ENCODE results near the gene OLFM3. TPM values are rescaled to one million over a fixed set of nuclear protein-coding genes. Genes with fewer than 3 reads are reported as not detected.

The OLFM3 gene
- total RNA-seq, 3 donors from 2014 or later: 0.12 to 2.6 (median 0.22) TPM

DNA sequence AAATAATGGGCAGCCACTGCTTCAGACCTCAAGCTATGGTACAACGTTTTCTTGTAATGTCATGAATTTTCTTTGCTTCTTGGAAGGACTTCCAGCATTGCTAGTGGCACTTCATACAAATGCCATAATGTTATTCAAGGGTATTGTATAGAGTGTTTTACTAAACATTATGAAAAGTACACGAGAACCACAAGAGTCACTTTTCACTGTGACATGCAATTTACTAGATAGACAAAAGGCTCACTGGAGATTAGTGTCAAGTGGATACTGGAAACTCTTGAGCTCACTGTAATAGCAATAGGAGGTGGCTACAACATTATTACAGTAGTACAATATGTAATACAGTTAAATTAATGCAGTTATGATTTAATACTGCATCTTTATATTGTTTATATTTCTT, 5.3 kb upstream of the OLFM3 start:
- TF ChIP-seq, protein P1, sequence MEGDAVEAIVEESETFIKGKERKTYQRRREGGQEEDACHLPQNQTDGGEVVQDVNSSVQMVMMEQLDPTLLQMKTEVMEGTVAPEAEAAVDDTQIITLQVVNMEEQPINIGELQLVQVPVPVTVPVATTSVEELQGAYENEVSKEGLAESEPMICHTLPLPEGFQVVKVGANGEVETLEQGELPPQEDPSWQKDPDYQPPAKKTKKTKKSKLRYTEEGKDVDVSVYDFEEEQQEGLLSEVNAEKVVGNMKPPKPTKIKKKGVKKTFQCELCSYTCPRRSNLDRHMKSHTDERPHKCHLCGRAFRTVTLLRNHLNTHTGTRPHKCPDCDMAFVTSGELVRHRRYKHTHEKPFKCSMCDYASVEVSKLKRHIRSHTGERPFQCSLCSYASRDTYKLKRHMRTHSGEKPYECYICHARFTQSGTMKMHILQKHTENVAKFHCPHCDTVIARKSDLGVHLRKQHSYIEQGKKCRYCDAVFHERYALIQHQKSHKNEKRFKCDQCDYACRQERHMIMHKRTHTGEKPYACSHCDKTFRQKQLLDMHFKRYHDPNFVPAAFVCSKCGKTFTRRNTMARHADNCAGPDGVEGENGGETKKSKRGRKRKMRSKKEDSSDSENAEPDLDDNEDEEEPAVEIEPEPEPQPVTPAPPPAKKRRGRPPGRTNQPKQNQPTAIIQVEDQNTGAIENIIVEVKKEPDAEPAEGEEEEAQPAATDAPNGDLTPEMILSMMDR (IDR thresholded peaks at IDR 0.05): no peak
- no peaks in the 10 kb centered on the region for H3K36me3 ChIP-seq (ENCODE audit: low read depth)
- H3K4me1 ChIP-seq (ENCODE audit: low read depth): no peaks in the 10 kb centered on the region
- no peaks in the 10 kb centered on the region for H3K9me3 ChIP-seq
- DNase-seq (no peak), ATAC-seq (no peak)
- intact Hi-C loops (cut with DNase I, micrococcal nuclease): no loop called here
- H3K4me3 ChIP-seq: no peak overlapping the region

DNA sequence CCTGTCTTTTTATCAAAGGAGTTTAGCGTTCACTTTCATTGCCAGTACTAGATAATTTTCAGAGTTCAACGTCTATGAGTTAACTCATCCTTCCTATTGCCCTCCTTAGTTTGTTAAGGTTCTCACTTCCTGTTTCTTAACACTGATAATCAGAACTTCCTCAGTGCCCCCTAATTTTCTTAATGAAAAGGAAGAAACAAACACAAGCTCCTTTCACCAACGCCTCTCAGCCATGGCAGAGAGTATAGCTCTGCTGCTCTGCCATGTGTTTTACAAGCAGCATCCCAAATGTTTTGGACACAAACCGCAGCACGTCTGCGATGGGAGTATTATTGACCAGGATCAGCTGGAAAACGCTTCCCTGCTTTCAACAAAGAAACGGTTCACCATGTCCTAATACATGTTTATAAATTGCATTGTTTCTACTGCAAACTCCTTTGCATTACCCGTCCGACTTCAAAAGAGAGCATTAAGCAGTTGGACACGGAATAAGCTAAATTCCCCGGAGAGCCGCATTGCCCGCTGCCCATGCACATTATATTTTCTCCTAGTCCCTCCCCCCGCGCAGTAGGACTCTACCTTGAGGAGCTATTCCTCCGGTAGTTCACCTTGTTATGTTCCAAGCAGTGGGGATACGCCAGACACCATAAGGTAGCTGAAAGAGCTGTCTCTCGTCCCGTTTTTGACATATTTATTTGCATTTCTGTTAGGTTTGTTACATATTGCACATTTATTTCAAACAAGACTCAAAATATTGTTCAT, 561 bp downstream of the OLFM3 start:
- Histone ChIP-seq H3K9me3 (no peaks in the 10 kb centered on the region), H3K4me3 (no peak overlapping the region), H3K4me1 (ENCODE audit: low read depth) (no peaks in the 10 kb centered on the region), H3K36me3 (ENCODE audit: low read depth) (no peaks in the 10 kb centered on the region)
- no peak for DNase-seq
- intact Hi-C loops (cut with DNase I, micrococcal nuclease): no loop called here
- TF ChIP-seq, protein P1 (IDR thresholded peaks at IDR 0.05): no peak
- no peak for ATAC-seq

GRCh38 chr1:101993710-101994109, 3.0 kb downstream of the OLFM3 start:
- H3K4me1 ChIP-seq (ENCODE audit: low read depth): no peaks in the 10 kb centered on the region
- no peak for ATAC-seq
- no peaks in the 10 kb centered on the region for H3K9me3 ChIP-seq
- H3K36me3 ChIP-seq (ENCODE audit: low read depth): no peaks in the 10 kb centered on the region
- intact Hi-C loops (cut with DNase I, micrococcal nuclease): loop anchor here in 1 of 2 donors (5.0 kb wide), 1 partner anchor 199 kb away; no protein-coding TSS in a partner anchor
- TF ChIP-seq, protein P1 (IDR thresholded peaks at IDR 0.05): no peak
- no peak overlapping the region for H3K4me3 ChIP-seq
- no peak for DNase-seq

- intact Hi-C loops (cut with DNase I, micrococcal nuclease): loop anchor here in 1 of 2 donors (5.0 kb wide), 1 partner anchor 199 kb away; no protein-coding TSS in a partner anchor
- DNase-seq (no peak), ATAC-seq (no peak)
- Histone ChIP-seq H3K4me1 (ENCODE audit: low read depth) (no peaks in the 10 kb centered on the region), H3K36me3 (ENCODE audit: low read depth) (no peaks in the 10 kb centered on the region), H3K4me3 (no peak overlapping the region), H3K9me3 (no peaks in the 10 kb centered on the region)
- TF ChIP-seq, protein P1 (IDR thresholded peaks at IDR 0.05): no peak
These were observed 3.7 kb downstream of the OLFM3 start for GRCh38 chr1:101992821-101993575.

DNA sequence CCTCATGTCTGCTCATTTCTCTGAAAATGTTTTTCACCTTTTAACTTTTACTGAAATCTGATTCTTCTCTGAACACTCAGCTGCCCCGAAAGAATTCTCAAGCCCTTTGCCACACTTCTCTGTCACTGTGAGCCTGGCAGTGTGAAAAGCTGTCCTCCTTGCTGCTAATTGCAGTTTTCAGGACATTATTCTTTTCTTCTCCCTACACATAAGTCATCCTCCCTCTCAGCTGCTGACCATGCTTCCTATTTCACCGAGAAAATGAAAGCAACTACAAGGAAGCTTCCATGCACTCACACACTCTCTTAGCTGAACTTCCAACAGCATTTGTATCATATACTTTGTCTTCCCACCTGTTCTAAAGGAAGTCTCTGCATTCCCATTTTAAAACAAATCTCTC, 15.8 kb downstream of the OLFM3 start:
- Histone ChIP-seq H3K36me3 (ENCODE audit: low read depth) (no peaks in the 10 kb centered on the region), H3K9me3 (no peaks in the 10 kb centered on the region), H3K4me3 (no peak overlapping the region), H3K4me1 (ENCODE audit: low read depth) (no peaks in the 10 kb centered on the region)
- ATAC-seq (no peak), DNase-seq (no peak)
- TF ChIP-seq, protein P1 (IDR thresholded peaks at IDR 0.05): no peak
- intact Hi-C loops (cut with DNase I, micrococcal nuclease): no loop called here
